Activated CD8-positive, alpha-beta T cell treated with anti-CD3 and anti-CD28 coated beads for 36 hours (primary cell): ENCODE data around the gene CYCS. TPM values are rescaled to one million over a fixed set of nuclear protein-coding genes. Genes with fewer than 3 reads are reported as not detected.
"Not testable (repeated sequence)": the region's sequence is repeated elsewhere in the genome, so short reads cannot be mapped to it uniquely, and the experiment has no call there.

Experiments
- ATAC-seq: fragments of 200-7000 bp; cut with Tn5 transposase; one replicate; pipeline ENCODE4 v1.10.0; 2021; ENCODE audit warnings: mild to moderate bottlenecking, moderate library complexity
- CTCF ChIA-PET: fragments of 350-600 bp; sonication (Branson Sonifier 250); formaldehyde crosslinking; loops from one replicate; lab custom pipeline; 2021; ENCODE audit warnings: antibody characterized with exemption; lab: Charles Lee
- POLR2A ChIA-PET: fragments of 350-600 bp; sonication (Branson Sonifier 250); formaldehyde crosslinking; loops from one replicate; lab custom pipeline; 2021; ENCODE audit warnings: antibody characterized with exemption; lab: Charles Lee
- DNase-seq: peaks from one replicate; pipeline ENCODE4 v3.0.0-alpha.2; 2020
- H3K27ac Mint-ChIP-seq: one replicate; pipeline ENCODE4 v1.8.0; 2021; ENCODE audit warnings: mild to moderate bottlenecking, mixed read lengths
- H3K27me3 Mint-ChIP-seq: one replicate; pipeline ENCODE4 v1.8.0; 2021; ENCODE audit warnings: mixed read lengths
- H3K36me3 Mint-ChIP-seq: one replicate; pipeline ENCODE4 v1.8.0; 2021; ENCODE audit warnings: low read depth, mixed read lengths
- H3K4me1 Mint-ChIP-seq: one replicate; pipeline ENCODE4 v1.8.0; 2021; ENCODE audit warnings: low read depth, mixed read lengths
- H3K4me3 Mint-ChIP-seq: one replicate; pipeline ENCODE4 v1.8.0; 2021; ENCODE audit warnings: mild to moderate bottlenecking, moderate library complexity, mixed read lengths
- H3K9me3 Mint-ChIP-seq: one replicate; pipeline ENCODE4 v1.8.0; 2021; ENCODE audit warnings: mixed read lengths
- intact Hi-C: fragments of 100-400 bp; cut with micrococcal nuclease; formaldehyde crosslinking; loops from one replicate; pipeline ENCODE4 v1.10.0; 2022
- total RNA-seq, 2 experiments: library from RNA; stranded (reverse); gene quantifications; one replicate each; pipeline ENCODE4 v1.2.3, GENCODE V29; 2021
- TF ChIP-seq, protein P1 (sequence below): fragments of 200-600 bp; IDR thresholded peaks from one replicate; pipeline ENCODE4 v1.8.0; 2022; ENCODE audit warnings: antibody characterized with exemption, mild to moderate bottlenecking

The CYCS gene
- total RNA-seq, 2 experiments from 2014 or later, result 266 TPM

DNA sequence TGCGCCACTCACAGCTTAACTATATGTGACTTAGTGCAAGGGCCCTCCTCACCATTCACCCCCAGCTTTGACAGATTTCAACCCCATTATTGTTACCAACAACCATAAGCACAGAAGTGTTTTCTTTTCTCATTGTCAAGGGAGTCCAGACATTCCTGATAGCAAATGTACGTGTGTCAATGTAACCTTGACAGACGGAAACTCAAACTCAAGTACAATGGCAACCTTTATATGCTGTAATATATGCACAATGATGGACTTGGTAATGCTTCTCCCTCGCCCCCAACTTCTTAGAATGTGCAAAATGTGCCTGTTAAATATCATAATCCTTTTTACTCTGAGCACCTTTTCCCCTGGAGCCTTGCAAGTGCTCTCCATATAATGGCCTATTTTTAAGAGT, 34.7 kb downstream of the CYCS start:
- Mint-ChIP-seq H3K4me1 (peaks cover 13% of the 10 kb centered on the region), H3K4me3 (no peak overlapping the region), H3K27ac (no peak overlapping the region), H3K9me3 (no peaks in the 10 kb centered on the region), H3K27me3 (peaks cover under 1% of the 10 kb centered on the region), H3K36me3 (no peaks in the 10 kb centered on the region)
- CTCF ChIA-PET, result interaction anchor here (0.6 to 8.4 kb wide), 9 partner anchors 9 to 280 kb away, joined by 3 to 148 read pairs (median 3); partner anchors contain the start of gene OSBPL3
- intact Hi-C loops, result no loop called here
- DNase-seq (no peak), ATAC-seq (no peak)
- TF ChIP-seq, protein P1, sequence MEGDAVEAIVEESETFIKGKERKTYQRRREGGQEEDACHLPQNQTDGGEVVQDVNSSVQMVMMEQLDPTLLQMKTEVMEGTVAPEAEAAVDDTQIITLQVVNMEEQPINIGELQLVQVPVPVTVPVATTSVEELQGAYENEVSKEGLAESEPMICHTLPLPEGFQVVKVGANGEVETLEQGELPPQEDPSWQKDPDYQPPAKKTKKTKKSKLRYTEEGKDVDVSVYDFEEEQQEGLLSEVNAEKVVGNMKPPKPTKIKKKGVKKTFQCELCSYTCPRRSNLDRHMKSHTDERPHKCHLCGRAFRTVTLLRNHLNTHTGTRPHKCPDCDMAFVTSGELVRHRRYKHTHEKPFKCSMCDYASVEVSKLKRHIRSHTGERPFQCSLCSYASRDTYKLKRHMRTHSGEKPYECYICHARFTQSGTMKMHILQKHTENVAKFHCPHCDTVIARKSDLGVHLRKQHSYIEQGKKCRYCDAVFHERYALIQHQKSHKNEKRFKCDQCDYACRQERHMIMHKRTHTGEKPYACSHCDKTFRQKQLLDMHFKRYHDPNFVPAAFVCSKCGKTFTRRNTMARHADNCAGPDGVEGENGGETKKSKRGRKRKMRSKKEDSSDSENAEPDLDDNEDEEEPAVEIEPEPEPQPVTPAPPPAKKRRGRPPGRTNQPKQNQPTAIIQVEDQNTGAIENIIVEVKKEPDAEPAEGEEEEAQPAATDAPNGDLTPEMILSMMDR, result no peak
- POLR2A ChIA-PET, result interaction anchor here (0.5 kb wide), 1 partner anchor 29 kb away, joined by 4 read pairs; no protein-coding TSS in a partner anchor

DNA sequence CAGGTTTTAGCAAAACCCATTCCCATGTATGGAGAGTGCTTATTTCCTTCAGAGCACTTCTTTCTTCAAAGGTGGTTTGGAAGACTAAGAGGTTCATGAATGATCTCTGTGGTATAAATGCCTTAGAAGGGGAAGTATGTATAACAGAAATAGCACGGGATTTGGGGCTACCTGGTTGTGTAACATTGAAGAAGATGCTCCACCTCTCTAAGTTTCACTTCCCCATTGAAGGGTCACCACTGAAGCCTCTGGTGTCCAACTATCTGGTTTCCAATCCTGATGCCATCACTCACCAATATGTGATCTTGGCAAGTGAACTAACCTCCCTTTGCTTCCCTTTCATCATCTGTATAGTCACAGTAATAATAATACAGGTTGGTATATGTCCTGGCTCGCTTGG, 37.2 kb downstream of the CYCS start:
- DNase-seq, result no peak

DNA sequence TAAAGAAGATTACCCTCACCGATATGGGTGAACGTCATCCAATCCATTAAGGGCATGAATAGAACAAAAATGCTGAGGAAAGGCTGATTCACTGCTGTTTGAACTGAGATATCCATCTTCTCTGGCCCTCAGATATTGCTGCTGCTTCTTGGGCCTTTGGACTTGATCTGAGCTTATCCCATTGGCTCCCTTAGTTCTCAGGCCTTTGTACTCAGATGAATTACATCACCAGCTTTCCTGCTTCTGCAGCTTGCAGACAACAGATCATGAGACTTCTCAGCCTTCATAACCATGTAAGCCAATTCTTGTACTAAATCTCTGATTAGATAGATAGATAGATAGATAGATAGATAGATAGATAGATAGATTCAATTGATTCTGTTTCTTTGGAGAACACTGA, 40.2 kb downstream of the CYCS start:
- no peak overlapping the region for H3K27ac Mint-ChIP-seq
- H3K27me3 Mint-ChIP-seq, result peaks cover 3% of the 10 kb centered on the region
- DNase-seq, result no peak
- no peaks in the 10 kb centered on the region for H3K9me3 Mint-ChIP-seq
- ChIA-PET POLR2A (no interaction called here), CTCF (interaction anchor here (1.4 to 2.2 kb wide), 4 partner anchors 8 to 272 kb away, joined by 4 to 7 read pairs (median 6); no protein-coding TSS in a partner anchor)
- H3K4me1 Mint-ChIP-seq, result no peaks in the 10 kb centered on the region
- TF ChIP-seq, protein P1, result no peak
- H3K36me3 Mint-ChIP-seq, result no peaks in the 10 kb centered on the region
- intact Hi-C loops, result no loop called here
- no peak for ATAC-seq
- no peak overlapping the region for H3K4me3 Mint-ChIP-seq

More for the DNA sequence above, 37.2 kb downstream of the CYCS start:
- H3K9me3 Mint-ChIP-seq, result no peaks in the 10 kb centered on the region
- H3K27ac Mint-ChIP-seq, result no peak overlapping the region
- no peaks in the 10 kb centered on the region for H3K4me1 Mint-ChIP-seq
- H3K4me3 Mint-ChIP-seq, result no peak overlapping the region
- intact Hi-C loops, result no loop called here
- H3K36me3 Mint-ChIP-seq, result no peaks in the 10 kb centered on the region
- POLR2A ChIA-PET, result no interaction called here
- TF ChIP-seq, protein P1, result no peak
- ATAC-seq, result no peak
- CTCF ChIA-PET, result interaction anchor here (3.3 kb wide), 1 partner anchor 11 kb away, joined by 24 read pairs; no protein-coding TSS in a partner anchor
- no peaks in the 10 kb centered on the region for H3K27me3 Mint-ChIP-seq

DNA sequence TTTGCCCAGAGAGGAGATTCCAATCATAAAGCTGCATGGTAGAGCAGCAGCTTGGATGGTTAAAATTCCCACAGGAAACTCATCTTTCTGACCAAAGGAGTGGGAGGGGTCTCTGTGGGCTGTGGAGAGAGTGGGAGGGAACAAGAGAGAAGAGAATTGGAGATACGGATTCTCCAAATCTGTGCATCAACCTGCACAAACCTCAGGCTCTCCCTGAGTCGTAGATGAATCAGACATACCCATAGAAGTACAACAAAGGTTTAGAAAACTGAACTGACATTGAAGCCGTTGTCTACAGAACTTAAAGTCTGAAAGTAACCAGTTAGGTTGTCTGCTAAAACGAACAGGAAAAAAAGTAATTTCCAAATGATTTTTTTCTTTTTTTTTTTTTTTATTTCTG, 41.9 kb downstream of the CYCS start:
- Mint-ChIP-seq H3K36me3 (no peaks in the 10 kb centered on the region), H3K27me3 (peaks cover 3% of the 10 kb centered on the region), H3K27ac (no peak overlapping the region), H3K4me3 (no peak overlapping the region), H3K9me3 (no peaks in the 10 kb centered on the region), H3K4me1 (no peaks in the 10 kb centered on the region)
- POLR2A ChIA-PET, result no interaction called here
- ATAC-seq, result no peak
- no peak for DNase-seq
- TF ChIP-seq, protein P1, result no peak
- CTCF ChIA-PET, result interaction anchor here (0.9 to 2.3 kb wide), 3 partner anchors 10 to 101 kb away, joined by 4 to 12 read pairs (median 5); no protein-coding TSS in a partner anchor
- intact Hi-C loops, result no loop called here

DNA sequence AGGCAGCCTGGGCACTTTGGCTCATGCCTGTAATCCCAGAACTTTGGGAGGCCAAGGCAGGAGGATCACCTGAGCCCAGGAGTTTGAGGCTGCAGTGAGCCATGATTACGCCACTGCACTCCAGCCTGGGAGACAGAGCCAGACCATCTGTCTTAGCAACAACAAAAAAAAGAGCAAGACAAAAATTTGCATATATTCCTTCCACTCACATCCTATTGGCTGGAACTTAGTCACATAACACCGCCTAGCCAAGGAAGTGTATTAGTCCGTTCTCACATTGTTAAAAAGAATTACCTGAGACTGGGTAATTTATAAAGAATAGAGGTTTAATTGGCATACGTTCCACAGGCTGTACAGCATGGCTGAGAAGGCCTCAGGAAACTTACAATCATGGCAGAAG, 43.0 kb downstream of the CYCS start:
- H3K36me3 Mint-ChIP-seq, H3K4me3 Mint-ChIP-seq, intact Hi-C loops, DNase-seq, H3K27ac Mint-ChIP-seq, H3K27me3 Mint-ChIP-seq, H3K9me3 Mint-ChIP-seq, POLR2A ChIA-PET, H3K4me1 Mint-ChIP-seq, ATAC-seq: not testable (repeated sequence)
- CTCF ChIA-PET, result interaction anchor here (1.1 to 2.3 kb wide), 3 partner anchors 11 to 269 kb away, joined by 4 to 12 read pairs (median 5); no protein-coding TSS in a partner anchor
